GM18520 (cell line): ENCODE data around the gene C2orf76.
"Not testable (repeated sequence)": the region's sequence is repeated elsewhere in the genome, so short reads cannot be mapped to it uniquely, and the experiment has no call there.

Experiments
- ATAC-seq: cut with Tn5 transposase; IDR thresholded peaks from one replicate; pipeline ENCODE4 v1.9.1; 2021; ENCODE audit not compliant: unreplicated experiment

Gene C2orf76

GRCh38 chr2:119366649-119367471 is at the start of gene C2orf76, which contains the start of gene DBI:
C2orf76 (minus strand) TSS chr2:119366834; CDS start chr2:119339959, 26,875 bp downstream.
DBI (plus strand) TSS chr2:119366977; CDS start chr2:119367052, 75 bp downstream.
- ATAC-seq, result peak; percentile 96

GRCh38 chr2:119415630-119416029 is 49.0 kb upstream of the C2orf76 start:
- ATAC-seq, result no peak

- ATAC-seq, result no peak
Observed at GRCh38 chr2:119414894-119415293, 48.3 kb upstream of the C2orf76 start.

GRCh38 chr2:119409506-119409905 is 42.9 kb upstream of the C2orf76 start:
- ATAC-seq, result no peak

GRCh38 chr2:119408221-119408619 is 41.6 kb upstream of the C2orf76 start:
- no peak for ATAC-seq

GRCh38 chr2:119407430-119408220 is 41.0 kb upstream of the C2orf76 start:
- no peak for ATAC-seq

GRCh38 chr2:119405151-119405550 is 38.5 kb upstream of the C2orf76 start:
- no peak for ATAC-seq

GRCh38 chr2:119403618-119404017 is 37.0 kb upstream of the C2orf76 start:
- not testable (repeated sequence) for ATAC-seq

GRCh38 chr2:119402645-119403560 is 36.3 kb upstream of the C2orf76 start:
- ATAC-seq, result no peak

GRCh38 chr2:119402106-119402505 is 35.5 kb upstream of the C2orf76 start:
- no peak for ATAC-seq

- no peak for ATAC-seq
Observed at GRCh38 chr2:119397196-119397595, 30.6 kb upstream of the C2orf76 start.

GRCh38 chr2:119393971-119394748 is 27.5 kb upstream of the C2orf76 start:
- no peak for ATAC-seq

- no peak for ATAC-seq
Observed at GRCh38 chr2:119389615-119390306, 23.1 kb upstream of the C2orf76 start.

- peak; percentile 75 for ATAC-seq
Observed at GRCh38 chr2:119387381-119388129, 20.9 kb upstream of the C2orf76 start.

GRCh38 chr2:119385466-119385865 is 18.8 kb upstream of the C2orf76 start:
- no peak for ATAC-seq

GRCh38 chr2:119384971-119385370 is 18.3 kb upstream of the C2orf76 start:
- ATAC-seq, result no peak

- no peak for ATAC-seq
Observed at GRCh38 chr2:119383410-119384140, 16.9 kb upstream of the C2orf76 start.

GRCh38 chr2:119378566-119378965 is 11.9 kb upstream of the C2orf76 start:
- no peak for ATAC-seq
